Natural killer cell (primary cell): ENCODE results near the gene CCL13. TPM values are rescaled to one million over a fixed set of nuclear protein-coding genes. Genes with fewer than 3 reads are reported as not detected.

Source experiments
- ATAC-seq, 3 donors: fragments of 150-1000 bp in 2 of 3; fragments of 200-7000 bp in 1 of 3; cut with Tn5 transposase; 1 replicate in 1 of 3; 2 replicates in 2 of 3; pipeline ENCODE4 v1.10.0; 2021; ENCODE audit warnings: mild to moderate bottlenecking in 2 of 3, moderate library complexity in 2 of 3
- DNase-seq, 2 donors: peaks; one replicate each; pipeline versions ENCODE4 v3.0.0 to v3.0.0-alpha.2; 2013 to 2021; ENCODE audit warnings: mixed read lengths in 1 of 2
- H3K27ac ChIP-seq: one replicate; pipeline ENCODE4 v1.5.1; 2013; ENCODE audit warnings: mild to moderate bottlenecking, low read length
- H3K27me3 ChIP-seq: one replicate; pipeline ENCODE4 v1.6.1; 2013; ENCODE audit warnings: low read length; ENCODE audit not compliant: control insufficient read depth, insufficient read depth
- H3K36me3 ChIP-seq: one replicate; pipeline ENCODE4 v1.6.1; 2013; ENCODE audit warnings: low read length; ENCODE audit not compliant: control insufficient read depth, insufficient read depth
- H3K4me1 ChIP-seq: one replicate; pipeline ENCODE4 v1.6.1; 2013; ENCODE audit warnings: low read length; ENCODE audit not compliant: control insufficient read depth, insufficient read depth
- H3K4me3 ChIP-seq: one replicate; pipeline ENCODE4 v1.5.1; 2013; ENCODE audit warnings: low read length
- H3K9me3 ChIP-seq: one replicate; pipeline ENCODE4 v1.6.1; 2013; ENCODE audit warnings: low read length; ENCODE audit not compliant: control insufficient read depth, insufficient read depth
- H3K27ac Mint-ChIP-seq, 2 donors: one replicate each; pipeline ENCODE4 v1.8.0; 2022; ENCODE audit warnings: mild to moderate bottlenecking in 2 of 2, mixed read lengths in 2 of 2, moderate library complexity in 1 of 2
- H3K27me3 Mint-ChIP-seq, 2 donors: one replicate each; pipeline ENCODE4 v1.8.0; 2022; ENCODE audit warnings: low read depth in 2 of 2, mixed read lengths in 2 of 2
- H3K36me3 Mint-ChIP-seq: one replicate; pipeline ENCODE4 v1.8.0; 2022; ENCODE audit warnings: mixed read lengths
- H3K4me1 Mint-ChIP-seq, 2 donors: one replicate each; pipeline ENCODE4 v1.8.0; 2022; ENCODE audit warnings: mixed read lengths in 2 of 2
- H3K4me3 Mint-ChIP-seq: one replicate; pipeline ENCODE4 v1.8.0; 2022; ENCODE audit warnings: mild to moderate bottlenecking, moderate library complexity, mixed read lengths
- H3K9me3 Mint-ChIP-seq, 2 donors: one replicate each; pipeline ENCODE4 v1.8.0; 2022; ENCODE audit warnings: mixed read lengths in 2 of 2
- CTCF ChIP-seq: fragments of 200-600 bp; IDR thresholded peaks from one replicate; pipeline ENCODE4 v1.8.0; 2022; ENCODE audit warnings: antibody characterized with exemption
- WGBS: methylation state at CpG from one replicate; pipeline ENCODE4 v1.1.7; 2013; ENCODE audit warnings: missing lambda C conversion rate; ENCODE audit not compliant: insufficient coverage; 5-methylcytosine and 5-hydroxymethylcytosine counted together
- intact Hi-C: fragments of 100-400 bp; cut with micrococcal nuclease; formaldehyde crosslinking; loops from one replicate; pipeline ENCODE4 v1.14.2; 2022
- total RNA-seq, 4 donors: library from RNA; stranded (reverse); fragments of 120-200 nt in 1 of 4; gene quantifications; one replicate each; pipeline versions ENCODE4 v1.2.3 to v1.2.4, GENCODE V29; 2013 to 2022

CCL13 gene
- total RNA-seq, 3 donors from 2014 or later (not counting 1 experiment from before 2014, with no cell fraction given), result not detected

- no peak for DNase-seq
- no peak overlapping the region for H3K4me3 Mint-ChIP-seq
- 4% methylated on average over 7 of the region's 7 CpGs for WGBS
- no peak overlapping the region for H3K4me3 ChIP-seq
- TF ChIP-seq CTCF, result no peak
- no peak overlapping the region for H3K27ac ChIP-seq
- ATAC-seq, result peak in 1 of 3 donors; percentile 15
- no peaks in the 10 kb centered on the region for H3K9me3 Mint-ChIP-seq
- intact Hi-C loops, result no loop called here
- H3K27me3 Mint-ChIP-seq, result peaks cover 0 to 39% of the 10 kb centered on the region in 2 donors
- no peaks in the 10 kb centered on the region for H3K4me1 ChIP-seq
- H3K27me3 ChIP-seq, result no peaks in the 10 kb centered on the region
- no peaks in the 10 kb centered on the region for H3K36me3 Mint-ChIP-seq
- no peaks in the 10 kb centered on the region for H3K9me3 ChIP-seq
- H3K4me1 Mint-ChIP-seq, result peaks cover 0 to 10% of the 10 kb centered on the region in 2 donors
- no peaks in the 10 kb centered on the region for H3K36me3 ChIP-seq
- no peak overlapping the region for H3K27ac Mint-ChIP-seq
Observed at GRCh38 chr17:34382621-34383124, 26.4 kb downstream of the CCL13 start.

GRCh38 chr17:34383216-34383615, 26.9 kb downstream of the CCL13 start:
- Histone ChIP-seq H3K4me3 (no peak overlapping the region), H3K27ac (no peak overlapping the region), H3K4me1 (no peaks in the 10 kb centered on the region), H3K36me3 (no peaks in the 10 kb centered on the region), H3K9me3 (no peaks in the 10 kb centered on the region), H3K27me3 (no peaks in the 10 kb centered on the region)
- TF ChIP-seq CTCF, result no peak
- DNase-seq (no peak), ATAC-seq (no peak)
- Mint-ChIP-seq H3K4me1 (peaks cover 0 to 10% of the 10 kb centered on the region in 2 donors), H3K27me3 (peaks cover 0 to 39% of the 10 kb centered on the region in 2 donors), H3K27ac (no peak overlapping the region), H3K36me3 (no peaks in the 10 kb centered on the region), H3K9me3 (no peaks in the 10 kb centered on the region), H3K4me3 (no peak overlapping the region)
- WGBS, result 92% methylated on average over 3 of the region's 3 CpGs
- intact Hi-C loops, result no loop called here

GRCh38 chr17:34384271-34384670, 28.0 kb downstream of the CCL13 start:
- TF ChIP-seq CTCF, result no peak
- ATAC-seq (no peak), DNase-seq (no peak)
- H3K27ac ChIP-seq, result no peak overlapping the region
- H3K9me3 ChIP-seq, result no peaks in the 10 kb centered on the region
- peaks cover 0 to 8% of the 10 kb centered on the region in 2 donors for H3K4me1 Mint-ChIP-seq
- peaks cover 0 to 39% of the 10 kb centered on the region in 2 donors for H3K27me3 Mint-ChIP-seq
- H3K9me3 Mint-ChIP-seq, result no peaks in the 10 kb centered on the region
- H3K27ac Mint-ChIP-seq, result no peak overlapping the region
- peaks cover 6% of the 10 kb centered on the region for H3K4me1 ChIP-seq
- no peaks in the 10 kb centered on the region for H3K36me3 Mint-ChIP-seq
- no peak overlapping the region for H3K4me3 ChIP-seq
- no peaks in the 10 kb centered on the region for H3K36me3 ChIP-seq
- no peak overlapping the region for H3K4me3 Mint-ChIP-seq
- no CpG with 5 or more reads among the region's 1 CpG for WGBS
- no peaks in the 10 kb centered on the region for H3K27me3 ChIP-seq
- intact Hi-C loops, result no loop called here
